GM21737 (cell line): Measurements from ENCODE around the gene ISYNA1.

Experiments
- ATAC-seq: cut with Tn5 transposase; IDR thresholded peaks from one replicate; pipeline ENCODE4 v1.9.1; 2021; ENCODE audit warnings: mild to moderate bottlenecking, moderate library complexity; ENCODE audit not compliant: unreplicated experiment

Gene ISYNA1

GRCh38 chr19:18468517-18468916 lies 30.6 kb upstream of the ISYNA1 start:
- ATAC-seq: no peak

DNA sequence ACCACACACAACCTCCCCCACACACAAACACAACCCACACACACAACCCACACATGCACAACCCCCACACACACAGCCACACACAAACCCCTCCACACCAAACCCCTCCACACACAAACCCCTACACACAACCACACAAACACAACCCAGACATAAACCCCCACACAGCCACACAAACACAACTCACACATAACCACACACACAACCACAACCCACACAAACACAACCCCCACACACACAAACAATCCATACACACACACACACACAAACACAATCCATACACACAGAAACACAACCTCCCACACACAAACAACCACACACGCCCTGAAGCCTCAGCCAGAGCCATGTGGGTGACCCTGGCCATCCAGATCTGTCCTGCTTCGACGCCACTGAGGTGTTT lies 30.0 kb upstream of the ISYNA1 start:
- ATAC-seq: no peak

GRCh38 chr19:18466354-18466753 lies 28.4 kb upstream of the ISYNA1 start:
- no peak for ATAC-seq

- no peak for ATAC-seq
Observed at GRCh38 chr19:18465964-18466339, 28.0 kb upstream of the ISYNA1 start.

GRCh38 chr19:18465214-18465963 lies 27.5 kb upstream of the ISYNA1 start:
- ATAC-seq: no peak

GRCh38 chr19:18464646-18465045 lies 26.7 kb upstream of the ISYNA1 start:
- ATAC-seq: no peak

DNA sequence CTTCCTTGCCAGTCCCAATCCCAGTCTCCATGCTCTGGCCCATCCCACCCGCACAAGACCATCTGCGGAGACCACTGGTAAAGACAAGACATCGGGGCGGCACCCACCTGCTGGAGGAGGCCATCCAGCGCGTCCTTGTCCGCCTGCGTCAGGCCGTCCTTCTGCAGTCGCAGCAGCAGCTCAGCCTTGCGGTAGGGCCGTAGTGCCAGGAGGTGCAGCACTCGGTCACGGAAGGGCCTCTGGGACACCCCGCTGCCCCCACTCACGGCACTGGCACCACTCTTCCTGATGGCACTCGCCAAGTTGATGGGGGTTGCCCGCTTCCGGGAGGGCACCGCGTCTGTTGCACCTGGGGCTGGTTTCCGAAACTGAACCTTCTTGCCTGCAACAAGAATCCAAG lies 23.5 kb upstream of the ISYNA1 start:
- no peak for ATAC-seq

DNA sequence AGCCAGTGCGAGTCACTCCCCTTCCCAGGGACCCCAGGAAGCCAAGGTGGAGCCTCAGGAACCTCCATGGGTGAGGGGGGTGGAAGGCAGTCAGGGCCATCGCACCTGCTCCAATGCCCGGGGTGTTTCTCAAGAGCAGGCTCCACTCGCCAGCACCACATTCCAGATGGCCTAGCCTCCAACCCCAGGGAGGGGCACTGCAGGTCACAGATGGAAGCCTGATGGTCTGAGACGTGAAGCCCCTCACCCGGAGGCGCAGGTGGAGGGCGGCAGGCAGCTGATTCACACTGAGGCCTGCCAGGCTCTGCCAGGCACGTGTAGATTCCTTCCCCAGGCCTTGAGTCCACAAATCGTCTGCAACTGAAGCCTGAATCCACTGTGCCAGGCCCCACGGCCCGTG lies 23.0 kb upstream of the ISYNA1 start:
- no peak for ATAC-seq

DNA sequence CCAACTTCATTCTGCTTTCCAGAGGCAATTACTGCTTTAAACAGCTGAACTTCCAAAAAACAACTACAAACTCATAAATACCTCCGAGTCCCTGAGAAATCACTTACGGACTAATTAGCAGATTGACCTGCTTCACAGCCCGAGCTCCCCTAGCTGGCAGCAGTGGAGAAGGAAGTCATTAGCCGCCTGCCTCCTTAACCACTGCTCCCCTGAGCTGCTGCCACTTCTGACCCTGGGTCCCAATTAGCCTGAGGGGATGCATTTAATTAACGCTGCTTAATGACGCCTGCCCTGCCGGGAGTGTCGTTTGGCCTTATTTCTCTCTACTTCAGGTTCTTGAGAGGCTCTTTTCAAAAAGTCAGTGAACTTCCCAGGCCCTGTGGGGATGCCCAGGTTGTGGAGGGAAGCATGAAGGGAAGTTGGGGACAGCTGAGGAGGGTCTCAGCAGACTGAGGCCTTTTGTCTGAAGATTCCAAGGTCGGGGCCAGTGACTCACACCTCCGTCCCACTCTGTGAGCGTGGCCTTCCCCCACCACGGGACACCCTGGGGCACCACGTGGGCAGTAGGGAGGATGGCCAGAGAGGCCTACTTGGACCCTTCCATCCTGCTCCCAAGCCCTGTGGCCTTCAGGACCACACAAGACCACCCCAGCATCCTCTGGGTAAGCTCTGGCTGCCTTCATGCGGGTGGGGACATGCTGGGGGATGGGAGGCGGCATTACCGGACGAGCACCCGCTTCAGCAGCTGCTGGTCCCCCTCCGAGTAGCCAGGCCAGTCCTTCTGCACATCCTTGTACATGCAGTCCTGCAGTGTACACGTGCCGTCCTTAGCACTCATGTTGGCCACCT lies 19.8 kb upstream of the ISYNA1 start:
- ATAC-seq: no peak

DNA sequence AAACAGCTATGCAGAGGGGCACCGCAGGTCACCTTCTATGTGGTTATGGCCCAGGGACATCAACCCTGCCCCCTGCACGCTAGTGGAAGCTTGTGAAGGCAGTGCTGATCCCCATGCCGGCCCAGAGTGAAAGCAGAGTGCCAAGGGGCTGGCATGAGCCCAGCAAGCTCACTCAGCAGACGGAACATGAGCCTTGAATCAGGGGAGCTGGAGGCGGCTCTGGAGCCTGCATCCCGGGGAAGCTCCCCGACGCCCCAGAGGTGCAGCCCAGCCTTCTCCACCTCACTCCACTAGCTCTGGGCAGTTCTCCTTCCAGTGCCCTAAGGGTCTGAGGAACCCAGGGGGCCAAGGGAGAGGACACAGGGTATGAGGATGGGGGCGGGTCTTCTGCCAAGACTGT lies 19.0 kb upstream of the ISYNA1 start:
- no peak for ATAC-seq

GRCh38 chr19:18456279-18456678 lies 18.3 kb upstream of the ISYNA1 start:
- no peak for ATAC-seq

DNA sequence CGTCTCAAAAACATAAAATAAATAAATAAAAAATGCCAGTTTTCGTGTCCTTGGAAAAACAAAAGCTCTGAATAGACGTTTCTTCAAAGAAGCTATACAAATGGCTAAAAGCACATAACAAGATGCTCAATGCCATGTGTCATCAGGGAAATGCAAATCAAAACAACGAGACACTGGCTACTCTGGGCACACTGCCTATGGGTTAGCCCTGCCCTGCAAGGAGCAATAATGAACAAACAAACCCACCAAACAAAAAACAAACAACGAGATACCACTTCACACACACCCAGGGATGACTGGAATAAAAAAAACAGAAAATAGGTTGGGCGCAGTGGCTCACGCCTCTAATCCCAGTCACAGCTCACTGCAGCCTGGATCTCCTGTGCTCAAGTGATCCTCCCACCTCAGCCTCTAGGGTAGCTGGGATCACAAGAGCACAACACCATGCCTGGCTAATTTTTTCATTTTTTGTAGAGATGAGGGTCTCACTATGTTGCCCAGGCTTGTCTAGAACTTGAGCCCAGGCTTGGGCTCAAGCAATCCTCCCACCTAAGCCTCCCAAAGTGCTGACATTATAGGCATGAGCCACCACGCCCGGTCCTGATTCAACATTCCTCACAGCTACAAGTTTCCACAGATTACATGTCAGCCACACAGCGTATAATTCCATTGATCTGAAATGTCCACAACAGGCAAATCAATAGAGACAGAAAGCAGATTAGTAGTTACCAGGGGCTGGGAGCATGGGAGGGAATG lies 15.5 kb upstream of the ISYNA1 start:
- no peak for ATAC-seq

DNA sequence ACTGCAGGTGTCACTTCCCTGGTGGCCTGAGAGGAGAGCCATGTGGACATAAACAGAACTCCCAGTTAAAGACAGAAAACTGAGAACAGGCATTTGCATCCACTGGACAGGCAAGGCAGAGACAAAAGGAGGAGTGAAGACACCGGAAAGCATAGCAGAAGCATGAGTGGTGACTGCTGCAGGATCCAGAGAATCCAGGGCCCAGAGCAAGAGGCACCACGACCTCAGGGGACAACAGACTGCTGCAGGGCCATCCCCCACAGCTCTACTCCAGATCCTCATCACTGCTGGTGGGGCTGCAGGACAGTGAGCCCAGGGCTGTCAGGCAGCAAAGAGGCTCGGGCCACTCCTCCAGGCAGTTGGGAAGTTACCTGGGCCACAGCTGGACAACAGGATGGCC lies 14.5 kb upstream of the ISYNA1 start:
- no peak for ATAC-seq

DNA sequence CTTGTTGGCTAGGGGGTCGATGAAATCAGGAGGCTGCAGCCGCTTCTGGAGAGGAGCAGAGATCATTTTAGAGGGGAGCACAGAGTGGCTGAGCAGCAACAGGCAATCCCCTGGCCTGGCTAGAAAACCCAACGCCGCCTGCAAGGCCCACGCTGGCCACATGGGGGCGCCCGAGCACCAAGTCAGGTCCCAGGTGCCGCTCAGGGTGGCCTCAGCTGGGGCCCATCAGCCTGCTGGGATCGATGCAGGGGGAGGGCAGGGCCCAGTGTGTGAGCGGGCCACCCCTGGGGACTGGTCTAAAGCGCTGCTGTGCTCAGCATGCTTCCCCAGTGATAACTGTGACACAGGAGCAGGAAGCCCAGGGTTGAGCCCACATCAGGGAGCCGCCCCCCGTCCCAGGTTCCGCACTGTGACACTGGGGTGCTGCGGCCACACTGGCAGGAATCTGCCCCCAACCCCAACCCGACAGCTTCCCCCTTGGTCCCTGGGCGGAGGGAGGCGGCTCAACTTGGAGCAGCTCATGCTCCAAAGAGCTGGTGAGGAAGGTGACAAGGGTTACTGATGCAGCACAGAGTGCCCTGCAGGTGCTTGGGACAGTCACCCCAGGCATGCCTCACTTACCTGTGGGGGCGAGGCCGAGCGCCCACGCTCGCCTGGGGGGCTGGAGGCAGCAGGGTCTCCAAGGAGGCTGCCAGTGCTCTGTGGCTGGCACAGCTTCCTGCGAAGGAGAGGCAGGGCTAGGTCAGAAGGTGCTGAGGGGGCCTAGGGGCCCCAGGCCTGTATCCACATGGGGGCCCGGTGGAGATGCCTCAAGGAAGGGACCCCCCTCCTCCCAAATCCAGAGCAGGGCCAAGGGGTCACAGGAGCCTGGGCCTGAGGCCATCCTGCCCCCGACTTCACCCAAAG lies 13.3 kb upstream of the ISYNA1 start:
- peak; percentile 60 for ATAC-seq

GRCh38 chr19:18450021-18450930 lies 12.3 kb upstream of the ISYNA1 start:
- no peak for ATAC-seq

- ATAC-seq: no peak
Observed at GRCh38 chr19:18449552-18449951, 11.6 kb upstream of the ISYNA1 start.

DNA sequence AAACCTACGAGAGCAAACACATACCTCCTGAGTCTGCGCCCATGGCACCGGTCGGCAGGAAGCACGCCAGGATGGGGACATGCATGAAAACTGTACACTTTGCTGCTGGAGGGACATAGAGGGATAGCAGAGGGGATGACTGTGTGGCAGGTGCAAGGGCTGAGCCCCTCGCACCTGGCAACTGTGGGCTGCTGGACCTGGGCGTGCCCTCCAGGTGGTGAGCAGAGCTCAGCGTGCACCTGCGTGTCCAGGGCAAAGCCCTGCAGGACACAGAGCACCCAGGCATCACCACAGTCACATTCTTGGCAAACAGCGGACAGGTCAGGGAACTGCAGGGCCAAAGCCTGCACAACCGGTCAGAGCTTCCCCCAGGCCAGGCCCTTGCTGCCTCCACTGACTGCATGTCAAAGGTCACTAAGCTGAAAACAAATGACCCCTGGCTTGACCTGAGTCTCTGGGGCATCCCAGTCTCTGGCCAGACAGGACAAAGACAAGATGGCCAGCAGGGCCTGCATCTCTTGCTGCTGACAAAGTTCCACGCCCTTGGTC lies 9.0 kb upstream of the ISYNA1 start:
- no peak for ATAC-seq

DNA sequence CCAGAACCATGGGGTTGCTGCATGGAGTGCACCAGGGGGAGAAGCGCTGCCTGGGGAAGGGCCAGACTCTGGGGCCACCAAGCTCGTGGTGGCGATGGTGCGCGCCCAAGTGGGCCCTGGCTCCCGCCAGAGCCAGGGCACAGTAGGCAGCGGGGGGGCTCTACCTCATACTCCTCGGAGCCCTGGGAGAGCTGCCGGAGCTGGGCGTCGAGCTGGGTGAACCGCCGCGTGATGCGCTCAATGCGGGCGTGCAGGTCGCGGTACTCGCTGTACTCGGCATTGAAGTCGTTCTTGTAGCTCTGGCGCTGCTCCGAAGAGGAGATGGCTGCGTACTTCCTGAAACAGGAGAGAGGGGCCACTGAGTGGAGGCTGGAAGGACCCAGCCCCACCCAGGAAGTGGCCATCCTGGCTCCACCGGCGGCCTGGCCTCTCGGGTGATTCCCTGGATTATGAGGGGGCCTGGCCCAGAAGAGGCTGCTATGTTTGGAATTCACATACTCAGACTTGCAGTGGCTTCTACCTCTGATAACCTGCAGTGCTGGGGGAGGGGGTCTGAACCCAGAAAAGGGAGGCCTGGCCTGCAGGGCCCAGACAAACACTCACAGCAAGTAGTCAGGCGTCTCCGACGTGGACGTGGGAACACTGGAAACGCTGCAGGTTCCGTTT lies 8.3 kb upstream of the ISYNA1 start:
- no peak for ATAC-seq
